Adrenal gland (tissue), 5 donors: ENCODE results near the gene OCLN.

Experiments
- CTCF ChIP-seq, 6 experiments: fragments of 450-650 bp in 4 of 6; fragments of 200-600 bp in 2 of 6; sonication (generic) in 1 of 6; IDR thresholded peaks; 1 replicate in 5 of 6; 2 replicates in 1 of 6; pipeline versions ENCODE4 v1.5.1 to v1.8.0; 2016 to 2021; ENCODE audit warnings: antibody characterized with exemption in 6 of 6, mild to moderate bottlenecking in 2 of 6, moderate library complexity in 1 of 6
- POLR2A ChIP-seq, 2 donors: fragments of 450-650 bp; IDR thresholded peaks; one replicate each; pipeline ENCODE4 v1.6.1; 2017; ENCODE audit warnings: antibody characterized with exemption in 2 of 2, mild to moderate bottlenecking in 2 of 2, moderate library complexity in 1 of 2
- donor health status: DM: no; HTN: no; CAD: no.

DNA sequence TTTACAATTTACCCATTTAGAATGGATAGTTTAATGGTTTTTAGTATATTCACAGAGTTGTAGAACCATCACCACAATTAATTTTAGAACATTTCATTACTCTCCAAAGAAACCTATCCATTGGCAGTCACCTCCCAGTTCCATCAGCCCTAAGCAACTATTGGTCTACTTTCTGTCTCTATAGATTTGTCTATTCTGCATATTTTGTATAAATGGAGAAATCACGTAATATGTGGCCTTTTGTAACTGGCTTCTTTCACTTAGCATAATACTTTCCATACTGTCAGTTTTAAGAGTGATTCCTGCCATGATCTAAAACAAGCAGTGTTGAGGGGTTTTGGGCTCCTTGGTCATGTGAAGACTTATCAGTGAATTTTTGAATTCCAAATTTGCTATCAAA lies 12.7 kb downstream of the OCLN start:
- TF ChIP-seq CTCF (IDR thresholded peaks at IDR 0.05), result no peak
- no peak for TF ChIP-seq POLR2A (IDR thresholded peaks at IDR 0.05)
